Activated CD4-positive, alpha-beta T cell treated with anti-CD3 and anti-CD28 coated beads, Interleukin-10, Interleukin-2, amounts not matched to agents 100 ng/mL and 50 ng/mL, durations not matched to agents 16 hours and 8 hours (primary cell): ENCODE data around the gene HECW1.

Experiments
- DNase-seq: peaks from one replicate; pipeline ENCODE4 v3.0.0-alpha.2; 2020

Gene HECW1

GRCh38 chr7:43385309-43385680 lies 272.8 kb downstream of the HECW1 start:
- DNase-seq: no peak

GRCh38 chr7:43385856-43386255 lies 273.4 kb downstream of the HECW1 start:
- DNase-seq: peak; percentile 11

- no peak for DNase-seq
Measured at GRCh38 chr7:43387932-43388331, 275.5 kb downstream of the HECW1 start.

- no peak for DNase-seq
Measured at GRCh38 chr7:43390576-43390975, 278.1 kb downstream of the HECW1 start.

GRCh38 chr7:43391518-43391917 lies 279.1 kb downstream of the HECW1 start:
- no peak for DNase-seq

- no peak for DNase-seq
Measured at GRCh38 chr7:43392638-43393330, 280.3 kb downstream of the HECW1 start.

- no peak for DNase-seq
Measured at GRCh38 chr7:43394441-43395130, 282.1 kb downstream of the HECW1 start.

- DNase-seq: no peak
Measured at GRCh38 chr7:43395351-43395750, 282.9 kb downstream of the HECW1 start.

GRCh38 chr7:43396187-43396740 lies 283.8 kb downstream of the HECW1 start:
- no peak for DNase-seq

GRCh38 chr7:43398831-43399230 lies 286.4 kb downstream of the HECW1 start:
- no peak for DNase-seq

GRCh38 chr7:43405948-43406347 lies 293.5 kb downstream of the HECW1 start:
- DNase-seq: no peak

GRCh38 chr7:43406961-43407360 lies 294.5 kb downstream of the HECW1 start:
- DNase-seq: no peak

- no peak for DNase-seq
Measured at GRCh38 chr7:43408981-43409380, 296.5 kb downstream of the HECW1 start.

- no peak for DNase-seq
Measured at GRCh38 chr7:43417455-43417854, 305.0 kb downstream of the HECW1 start.

- DNase-seq: no peak
Measured at GRCh38 chr7:43430411-43430810, 318.0 kb downstream of the HECW1 start.

- no peak for DNase-seq
Measured at GRCh38 chr7:43431020-43431595, 318.7 kb downstream of the HECW1 start.

GRCh38 chr7:43433639-43434038 lies 321.2 kb downstream of the HECW1 start:
- DNase-seq: no peak

GRCh38 chr7:43437001-43437400 lies 324.6 kb downstream of the HECW1 start:
- DNase-seq: no peak

- no peak for DNase-seq
Measured at GRCh38 chr7:43438897-43439479, 326.5 kb downstream of the HECW1 start.

GRCh38 chr7:43439631-43440401 lies 327.4 kb downstream of the HECW1 start:
- DNase-seq: peak; percentile 71

- DNase-seq: no peak
Measured at GRCh38 chr7:43441231-43442130, 329.0 kb downstream of the HECW1 start.

- no peak for DNase-seq
Measured at GRCh38 chr7:43443381-43443780, 330.9 kb downstream of the HECW1 start.
